K562 (cell line): Measurements from ENCODE around the gene FMN1. TPM values are rescaled to one million over a fixed set of nuclear protein-coding genes. Genes with fewer than 3 reads are reported as not detected.

Experiments used
- ATAC-seq: fragments of 200-7000 bp; cut with Tn5 transposase; 3 replicates; pipeline ENCODE4 v1.9.1; 2020; ENCODE audit warnings: moderate library complexity
- BruUV-seq: library from RNA; stranded (reverse); fragments of 400-500 nt; replicated peaks from 2 replicates; lab custom pipeline; 2021; lab: Mats Ljungman, UMichigan
- CTCF ChIA-PET: fragments of 300-600 bp; formaldehyde crosslinking; extraction: SDS; loops from one replicate; lab custom pipeline; 2021; ENCODE audit warnings: low intra/inter-chr PET ratio; lab: Yijun Ruan, JAX
- POLR2A ChIA-PET: fragments of 300-600, 350-650 bp; sonication (Branson Sonifier 250); formaldehyde crosslinking; extraction: SDS; loops from one replicate; lab custom pipeline; 2021; ENCODE audit warnings: antibody characterized with exemption, inconsistent platforms; lab: Yijun Ruan, JAX
- DNase-seq, 4 experiments: peaks; one replicate each; pipeline versions ENCODE4 v3.0.0 to v3.0.0-alpha.2; 2011 to 2018; ENCODE audit warnings: low spot score in 3 of 4, mixed read lengths in 3 of 4; ENCODE audit errors: extremely low read depth in 1 of 4
- FAIRE-seq: peaks from 2 replicates; lab custom pipeline; 2011; peaks lifted over from hg19 to GRCh38; lab: Jason Lieb, UNC
- H2AFZ ChIP-seq: 2 replicates; pipeline ENCODE4 v1.6.0; 2011; ENCODE audit warnings: low read depth, low read length, control low read depth, inconsistent platforms
- H3K27ac ChIP-seq: fragments of 200-600 bp; 3 replicates; pipeline ENCODE4 v1.8.0; 2011; ENCODE audit warnings: low read depth, mild to moderate bottlenecking, control low read depth, inconsistent platforms, low read length, moderate library complexity, mixed read lengths; ENCODE audit errors: extremely low read depth
- H3K27me3 ChIP-seq, 2 experiments: fragments of 300-600 bp in 1 of 2; 2 replicates in 1 of 2; 3 replicates in 1 of 2; pipeline versions ENCODE4 v1.6.0 to v1.8.0; 2011; ENCODE audit warnings: inconsistent platforms in 2 of 2, low read length in 2 of 2, mild to moderate bottlenecking in 1 of 2, mixed read lengths in 1 of 2, moderate library complexity in 1 of 2; ENCODE audit not compliant: control insufficient read depth in 2 of 2, insufficient read depth in 2 of 2
- H3K36me3 ChIP-seq: fragments of 300-600 bp; 3 replicates; pipeline ENCODE4 v1.8.0; 2011; ENCODE audit warnings: mild to moderate bottlenecking, low read length, inconsistent platforms; ENCODE audit not compliant: control insufficient read depth, insufficient read depth
- H3K4me1 ChIP-seq, 2 experiments: fragments of 200-600 bp in 1 of 2; replicated peaks in 1 of 2; 2 replicates in 1 of 2; 3 replicates in 1 of 2; pipeline versions ENCODE4 v1.5.1 to v1.8.0; 2011; ENCODE audit warnings: inconsistent platforms in 2 of 2, low read length in 2 of 2, mild to moderate bottlenecking in 1 of 2, mixed read lengths in 1 of 2, moderate library complexity in 1 of 2; ENCODE audit not compliant: control insufficient read depth in 2 of 2, insufficient read depth in 2 of 2
- H3K4me2 ChIP-seq: 2 replicates; pipeline ENCODE4 v1.6.1; 2011; ENCODE audit warnings: low read length, control low read depth, inconsistent platforms, mixed read lengths; ENCODE audit not compliant: insufficient read depth
- H3K4me3 ChIP-seq: fragments of 200-600 bp; sonication (generic), shearing (Covaris generic); 2 replicates; pipeline ENCODE4 v1.5.1; 2016; ENCODE audit warnings: control low read depth, inconsistent platforms
- H3K79me2 ChIP-seq: fragments of 200-600 bp; 3 replicates; pipeline ENCODE4 v1.8.0; 2011; ENCODE audit warnings: low read length, inconsistent platforms; ENCODE audit not compliant: control insufficient read depth, insufficient read depth
- H3K9ac ChIP-seq, 2 experiments: 2 replicates each; pipeline versions ENCODE4 v1.6.0 to v1.6.1; 2011; ENCODE audit warnings: low read depth in 2 of 2, low read length in 2 of 2, control low read depth in 1 of 2, inconsistent platforms in 1 of 2, mild to moderate bottlenecking in 1 of 2, mixed read lengths in 1 of 2; ENCODE audit not compliant: insufficient read depth in 1 of 2
- H3K9me1 ChIP-seq: one replicate; pipeline ENCODE4 v1.6.0; 2011; ENCODE audit warnings: inconsistent platforms, mild to moderate bottlenecking, low read length, moderate library complexity; ENCODE audit not compliant: control insufficient read depth, insufficient read depth
- H3K9me3 ChIP-seq: replicated peaks from 2 replicates; pipeline ENCODE4 v1.5.1; 2011; ENCODE audit warnings: low read depth, low read length, inconsistent platforms; ENCODE audit not compliant: control insufficient read depth, insufficient read depth
- H4K20me1 ChIP-seq: replicated peaks from 2 replicates; pipeline ENCODE4 v1.6.1; 2011; ENCODE audit warnings: low read length, inconsistent platforms, mixed read lengths; ENCODE audit not compliant: control insufficient read depth, insufficient read depth
- CREB5 ChIP-seq: fragments of 250-450 bp; sonication (Bioruptor Pico); IDR thresholded peaks from 2 replicates; pipeline ENCODE4 v1.5.0; 2020; ENCODE audit warnings: mild to moderate bottlenecking
- CTCF ChIP-seq, 3 experiments: IDR thresholded peaks in 2 of 3; conservative IDR thresholded peaks in 1 of 3; 2 replicates each; pipeline ENCODE4 v1.5.1; 2011 to 2012; ENCODE audit warnings: low read length in 3 of 3, mild to moderate bottlenecking in 3 of 3, control low read depth in 2 of 3, improper control_type of control experiment in 1 of 3, inconsistent platforms in 1 of 3, low read depth in 1 of 3, mixed read lengths in 1 of 3, moderate library complexity in 1 of 3; ENCODE audit not compliant: insufficient read depth in 2 of 3
- MCM2 ChIP-seq: fragments of 450-650 bp; IDR thresholded peaks from 2 replicates; pipeline ENCODE4 v1.6.1; 2017; ENCODE audit warnings: low read depth, mild to moderate bottlenecking
- PTRF ChIP-seq: fragments of 450-650 bp; IDR thresholded peaks from 2 replicates; pipeline ENCODE4 v1.6.1; 2016; ENCODE audit warnings: mild to moderate bottlenecking, missing genetic modification characterization, missing compliant biosample characterization
- RBM15 ChIP-seq: fragments of 200-400 bp; formaldehyde crosslinking; IDR thresholded peaks from 2 replicates; pipeline ENCODE4 v1.6.1; 2018; ENCODE audit warnings: mild to moderate bottlenecking, low read length, moderate library complexity; ENCODE audit not compliant: insufficient read depth
- SRSF3 ChIP-seq: fragments of 200-400 bp; formaldehyde crosslinking; IDR thresholded peaks from 2 replicates; pipeline ENCODE4 v1.6.1; 2016; ENCODE audit warnings: mild to moderate bottlenecking, low read length, moderate library complexity; ENCODE audit not compliant: insufficient read depth
- WGBS: fragments of 100-300 bp; shearing (Covaris generic); methylation state at CpG from one replicate; pipeline ENCODE4 v1.1.6; 2016; ENCODE audit warnings: low coverage, mixed read lengths; ENCODE audit not compliant: insufficient coverage; ENCODE audit errors: missing lambda C conversion rate; 5-methylcytosine and 5-hydroxymethylcytosine counted together
- in situ Hi-C: fragments of 300-500 bp; cut with MboI; formaldehyde crosslinking; loops from 4 replicates; pipeline ENCODE4 v1.15.0; 2018; ENCODE audit warnings: inconsistent platforms, mixed read lengths
- intact Hi-C: fragments of 100-400 bp; cut with micrococcal nuclease; formaldehyde crosslinking; loops from 2 replicates; pipeline ENCODE4 v1.14.2; 2022
- polyA plus RNA-seq, 8 experiments: library from polyadenylated mRNA; depleted of rRNA in 4 of 8; stranded (reverse) in 5 of 8; unstranded in 3 of 8; fragments of >200 nt; fragmentation: Nextera tagmentation in 2 of 8; fragmentation: Illumina TruSeq in 1 of 8; extraction: Ambion mirVana in 2 of 8; extraction: Trizol in 1 of 8; gene quantifications; 2 replicates each; pipeline versions ENCODE4 v1.2.1 to v1.2.3, GENCODE V29; 2011 to 2014; ENCODE audit warnings: inconsistent platforms in 1 of 8, missing spikeins in 1 of 8
- total RNA-seq, 7 experiments: library from RNA; depleted of rRNA in 6 of 7; stranded (reverse); fragments of >200 nt in 6 of 7; fragmentation: Illumina TruSeq in 2 of 7; extraction: Trizol in 2 of 7; gene quantifications; 2 replicates each; pipeline versions ENCODE4 v1.2.1 to v1.2.3, GENCODE V29; 2011 to 2021; ENCODE audit warnings: low replicate concordance in 1 of 7
- TF ChIP-seq, protein P1 (sequence below): fragments of 450-650 bp; formaldehyde crosslinking; IDR thresholded peaks from 2 replicates; pipeline ENCODE4 v1.4.0; 2020; ENCODE audit warnings: mild to moderate bottlenecking
- TF ChIP-seq, protein P2 (sequence below), 2 experiments: fragments of 450-650 bp; IDR thresholded peaks; 2 replicates each; pipeline ENCODE4 v1.6.1; 2016
- TF ChIP-seq, protein P3 (sequence below), 3 experiments: fragments of 200-800 bp in 1 of 3; fragments of 250-450 bp in 1 of 3; fragments of 450-650 bp in 1 of 3; sonication (Bioruptor Pico) in 1 of 3; sonication (Bioruptor generic) in 1 of 3; formaldehyde crosslinking in 1 of 3; IDR thresholded peaks; 2 replicates each; pipeline versions ENCODE4 v1.6.1 to v1.8.0; 2016 to 2022; ENCODE audit warnings: mild to moderate bottlenecking in 2 of 3, missing genetic modification characterization in 2 of 3, missing compliant biosample characterization in 1 of 3, moderate library complexity in 1 of 3

Gene FMN1
- total and polyA plus RNA-seq, 9 of the 15 experiments (the other 6 are each of a cell fraction or from before 2014, with no cell fraction given): 0.03 to 0.07 (median 0.04) TPM; not detected in 6

DNA sequence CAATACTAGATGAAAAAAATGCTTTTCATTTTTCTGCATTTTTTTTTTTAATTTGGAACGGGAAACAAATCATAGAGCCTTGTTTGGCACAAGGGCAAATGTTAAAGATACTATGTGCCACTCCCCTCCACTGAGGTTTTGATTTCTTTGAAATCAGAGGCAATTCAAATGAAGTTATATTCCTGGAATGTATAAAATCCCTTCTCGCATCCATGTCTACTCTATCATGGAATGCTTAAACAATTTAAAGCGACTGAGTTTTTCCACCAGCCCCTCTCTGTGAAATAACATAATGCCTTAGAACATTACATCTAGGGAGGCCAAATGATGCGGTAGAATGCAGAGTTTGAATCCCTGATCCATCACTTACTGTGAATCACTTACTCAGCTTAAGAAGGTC lies 69.7 kb downstream of the FMN1 start (continued):
- TF ChIP-seq CTCF (IDR thresholded peaks at IDR 0.05 in 2 of 3, conservative IDR thresholded peaks at IDR 0.05 in 1 of 3; ENCODE audit: insufficient read depth in 2 of 3, low read depth in 1 of 3, low read length in 3 of 3): no peak
- TF ChIP-seq CREB5: no peak
- TF ChIP-seq PTRF: no peak
- TF ChIP-seq, protein P1, sequence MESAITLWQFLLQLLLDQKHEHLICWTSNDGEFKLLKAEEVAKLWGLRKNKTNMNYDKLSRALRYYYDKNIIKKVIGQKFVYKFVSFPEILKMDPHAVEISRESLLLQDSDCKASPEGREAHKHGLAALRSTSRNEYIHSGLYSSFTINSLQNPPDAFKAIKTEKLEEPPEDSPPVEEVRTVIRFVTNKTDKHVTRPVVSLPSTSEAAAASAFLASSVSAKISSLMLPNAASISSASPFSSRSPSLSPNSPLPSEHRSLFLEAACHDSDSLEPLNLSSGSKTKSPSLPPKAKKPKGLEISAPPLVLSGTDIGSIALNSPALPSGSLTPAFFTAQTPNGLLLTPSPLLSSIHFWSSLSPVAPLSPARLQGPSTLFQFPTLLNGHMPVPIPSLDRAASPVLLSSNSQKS (CRISPR knock-in tag): no peak

- H3K79me2 ChIP-seq: no peaks in the 10 kb centered on the region
- no peaks in the 10 kb centered on the region; the same call in 1 of the 2 replicates for H3K9me3 ChIP-seq
- intact Hi-C loops: no loop called here
- ChIA-PET CTCF (no interaction called here), POLR2A (interaction anchor here (1.5 kb wide), 1 partner anchor 26 kb away, joined by 4 read pairs; no protein-coding TSS in a partner anchor)
- H3K4me2 ChIP-seq: no peak overlapping the region
- ATAC-seq (no peak), FAIRE-seq (no peak), DNase-seq (no peak)
- no peaks in the 10 kb centered on the region for H3K36me3 ChIP-seq
- H4K20me1 ChIP-seq: no peaks in the 10 kb centered on the region
- no peak overlapping the region for H2AFZ ChIP-seq
- no peak overlapping the region for H3K4me3 ChIP-seq
- H3K4me1 ChIP-seq: no peaks in the 10 kb centered on the region
- TF ChIP-seq, protein P2, sequence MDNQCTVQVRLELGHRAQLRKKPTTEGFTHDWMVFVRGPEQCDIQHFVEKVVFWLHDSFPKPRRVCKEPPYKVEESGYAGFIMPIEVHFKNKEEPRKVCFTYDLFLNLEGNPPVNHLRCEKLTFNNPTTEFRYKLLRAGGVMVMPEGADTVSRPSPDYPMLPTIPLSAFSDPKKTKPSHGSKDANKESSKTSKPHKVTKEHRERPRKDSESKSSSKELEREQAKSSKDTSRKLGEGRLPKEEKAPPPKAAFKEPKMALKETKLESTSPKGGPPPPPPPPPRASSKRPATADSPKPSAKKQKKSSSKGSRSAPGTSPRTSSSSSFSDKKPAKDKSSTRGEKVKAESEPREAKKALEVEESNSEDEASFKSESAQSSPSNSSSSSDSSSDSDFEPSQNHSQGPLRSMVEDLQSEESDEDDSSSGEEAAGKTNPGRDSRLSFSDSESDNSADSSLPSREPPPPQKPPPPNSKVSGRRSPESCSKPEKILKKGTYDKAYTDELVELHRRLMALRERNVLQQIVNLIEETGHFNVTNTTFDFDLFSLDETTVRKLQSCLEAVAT (IDR thresholded peaks at IDR 0.05): no peak
- TF ChIP-seq, protein P3, sequence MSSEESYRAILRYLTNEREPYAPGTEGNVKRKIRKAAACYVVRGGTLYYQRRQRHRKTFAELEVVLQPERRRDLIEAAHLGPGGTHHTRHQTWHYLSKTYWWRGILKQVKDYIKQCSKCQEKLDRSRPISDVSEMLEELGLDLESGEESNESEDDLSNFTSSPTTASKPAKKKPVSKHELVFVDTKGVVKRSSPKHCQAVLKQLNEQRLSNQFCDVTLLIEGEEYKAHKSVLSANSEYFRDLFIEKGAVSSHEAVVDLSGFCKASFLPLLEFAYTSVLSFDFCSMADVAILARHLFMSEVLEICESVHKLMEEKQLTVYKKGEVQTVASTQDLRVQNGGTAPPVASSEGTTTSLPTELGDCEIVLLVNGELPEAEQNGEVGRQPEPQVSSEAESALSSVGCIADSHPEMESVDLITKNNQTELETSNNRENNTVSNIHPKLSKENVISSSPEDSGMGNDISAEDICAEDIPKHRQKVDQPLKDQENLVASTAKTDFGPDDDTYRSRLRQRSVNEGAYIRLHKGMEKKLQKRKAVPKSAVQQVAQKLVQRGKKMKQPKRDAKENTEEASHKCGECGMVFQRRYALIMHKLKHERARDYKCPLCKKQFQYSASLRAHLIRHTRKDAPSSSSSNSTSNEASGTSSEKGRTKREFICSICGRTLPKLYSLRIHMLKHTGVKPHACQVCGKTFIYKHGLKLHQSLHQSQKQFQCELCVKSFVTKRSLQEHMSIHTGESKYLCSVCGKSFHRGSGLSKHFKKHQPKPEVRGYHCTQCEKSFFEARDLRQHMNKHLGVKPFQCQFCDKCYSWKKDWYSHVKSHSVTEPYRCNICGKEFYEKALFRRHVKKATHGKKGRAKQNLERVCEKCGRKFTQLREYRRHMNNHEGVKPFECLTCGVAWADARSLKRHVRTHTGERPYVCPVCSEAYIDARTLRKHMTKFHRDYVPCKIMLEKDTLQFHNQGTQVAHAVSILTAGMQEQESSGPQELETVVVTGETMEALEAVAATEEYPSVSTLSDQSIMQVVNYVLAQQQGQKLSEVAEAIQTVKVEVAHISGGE (CRISPR knock-in tag; IDR thresholded peaks at IDR 0.05): no peak
- no peak for TF ChIP-seq SRSF3
- no peak for TF ChIP-seq RBM15
- no peak for TF ChIP-seq MCM2
- H3K9me1 ChIP-seq: no peaks in the 10 kb centered on the region
- H3K27me3 ChIP-seq: peaks cover 0 to 2% of the 10 kb centered on the region in 2 experiments; a peak in 1 of 5 replicates
- H3K27ac ChIP-seq: no peak overlapping the region
- in situ Hi-C loops: no loop called here
- BruUV-seq: no TSS peak
- WGBS: 2% methylated on average over 4 of the region's 4 CpGs
- H3K9ac ChIP-seq: no peak overlapping the region
These were observed 70.2 kb downstream of the FMN1 start for GRCh38 chr15:33124279-33124678.
